Mesenchymal stem cell (in vitro differentiated cells and primary cell): ENCODE results near the gene ZMYM2.

ENCODE experiments used
- DNase-seq: peaks from one replicate; pipeline ENCODE4 v3.0.0-alpha.2; 2013
- H2AFZ ChIP-seq: one replicate; pipeline ENCODE4 v1.6.1; 2013; ENCODE audit warnings: low read depth, mild to moderate bottlenecking, control low read depth, inconsistent platforms, low read length, moderate library complexity
- H2AK5ac ChIP-seq: 2 replicates; pipeline ENCODE4 v1.6.1; 2013; ENCODE audit warnings: low read length, moderate library complexity, mild to moderate bottlenecking, inconsistent platforms; ENCODE audit not compliant: severe bottlenecking
- H2BK120ac ChIP-seq: one replicate; pipeline ENCODE4 v1.6.1; 2013; ENCODE audit warnings: low read depth, mild to moderate bottlenecking, inconsistent platforms, low read length, moderate library complexity
- H2BK12ac ChIP-seq, 2 experiments: one replicate each; pipeline ENCODE4 v1.6.1; 2013; ENCODE audit warnings: inconsistent platforms in 2 of 2, low read length in 2 of 2, mild to moderate bottlenecking in 2 of 2, moderate library complexity in 2 of 2, control low read depth in 1 of 2
- H2BK15ac ChIP-seq: one replicate; pipeline ENCODE4 v1.6.1; 2013; ENCODE audit warnings: mild to moderate bottlenecking, low read depth, inconsistent platforms; ENCODE audit not compliant: poor library complexity, severe bottlenecking
- H2BK5ac ChIP-seq: 2 replicates; pipeline ENCODE4 v1.6.1; 2013; ENCODE audit warnings: low read depth, mild to moderate bottlenecking, low read length, control low read depth, inconsistent platforms; ENCODE audit not compliant: poor library complexity, severe bottlenecking
- H3K14ac ChIP-seq, 2 experiments: one replicate each; pipeline ENCODE4 v1.6.1; 2013; ENCODE audit warnings: inconsistent platforms in 2 of 2, low read length in 2 of 2, control low read depth in 1 of 2, mild to moderate bottlenecking in 1 of 2, moderate library complexity in 1 of 2
- H3K18ac ChIP-seq, 2 experiments: one replicate each; pipeline ENCODE4 v1.6.1; 2013; ENCODE audit warnings: inconsistent platforms in 2 of 2, low read length in 2 of 2, control low read depth in 1 of 2, low read depth in 1 of 2, mild to moderate bottlenecking in 1 of 2
- H3K23ac ChIP-seq, 2 experiments: one replicate each; pipeline ENCODE4 v1.6.1; 2013; ENCODE audit warnings: inconsistent platforms in 2 of 2, low read length in 2 of 2, mild to moderate bottlenecking in 2 of 2, moderate library complexity in 2 of 2, control low read depth in 1 of 2
- H3K27ac ChIP-seq: 2 replicates; pipeline ENCODE4 v1.5.1; 2013; ENCODE audit warnings: mild to moderate bottlenecking, moderate library complexity, low read length, control low read depth, inconsistent platforms; ENCODE audit not compliant: poor library complexity, severe bottlenecking
- H3K27me3 ChIP-seq, 2 experiments: 2 replicates each; pipeline versions ENCODE4 v1.6.1 to v1.7.0; 2013; ENCODE audit warnings: low read length in 2 of 2, mild to moderate bottlenecking in 2 of 2, moderate library complexity in 2 of 2, control low read depth in 1 of 2, inconsistent platforms in 1 of 2; ENCODE audit not compliant: control insufficient read depth in 1 of 2, insufficient read depth in 1 of 2
- H3K36me3 ChIP-seq, 2 experiments: 2 replicates each; pipeline versions ENCODE4 v1.6.1 to v1.7.0; 2013; ENCODE audit warnings: low read length in 2 of 2, control low read depth in 1 of 2, inconsistent platforms in 1 of 2, low read depth in 1 of 2, mild to moderate bottlenecking in 1 of 2; ENCODE audit not compliant: insufficient read depth in 2 of 2, control insufficient read depth in 1 of 2
- H3K4ac ChIP-seq, 2 experiments: one replicate each; pipeline ENCODE4 v1.6.1; 2013; ENCODE audit warnings: inconsistent platforms in 2 of 2, low read length in 2 of 2, mild to moderate bottlenecking in 2 of 2, moderate library complexity in 2 of 2, control low read depth in 1 of 2, low read depth in 1 of 2
- H3K4me1 ChIP-seq: 2 replicates; pipeline ENCODE4 v1.6.1; 2013; ENCODE audit warnings: low read depth, low read length, control low read depth; ENCODE audit not compliant: control insufficient read depth, insufficient read depth
- H3K4me2 ChIP-seq: 2 replicates; pipeline ENCODE4 v1.6.1; 2013; ENCODE audit warnings: low read length, mild to moderate bottlenecking, inconsistent platforms; ENCODE audit not compliant: poor library complexity, severe bottlenecking
- H3K4me3 ChIP-seq, 2 experiments: 2 replicates each; pipeline versions ENCODE4 v1.5.1 to v1.7.0; 2013; ENCODE audit warnings: low read length in 2 of 2, mild to moderate bottlenecking in 2 of 2, control low read depth in 1 of 2, low read depth in 1 of 2; ENCODE audit not compliant: insufficient read depth in 1 of 2
- H3K79me1 ChIP-seq: replicated peaks from 2 replicates; pipeline ENCODE4 v1.6.1; 2013; ENCODE audit warnings: mild to moderate bottlenecking, control low read depth, low read length, inconsistent platforms; ENCODE audit not compliant: poor library complexity, severe bottlenecking
- H3K9ac ChIP-seq: 2 replicates; pipeline ENCODE4 v1.7.0; 2013; ENCODE audit warnings: mild to moderate bottlenecking, low read length, moderate library complexity
- H3K9me3 ChIP-seq: 2 replicates; pipeline ENCODE4 v1.7.0; 2013; ENCODE audit warnings: mild to moderate bottlenecking, low read length; ENCODE audit not compliant: control insufficient read depth
- H4K8ac ChIP-seq: one replicate; pipeline ENCODE4 v1.6.1; 2013; ENCODE audit warnings: inconsistent platforms, mild to moderate bottlenecking, low read length, moderate library complexity
- H4K91ac ChIP-seq: one replicate; pipeline ENCODE4 v1.6.1; 2013; ENCODE audit warnings: mild to moderate bottlenecking, low read length, inconsistent platforms
- WGBS: methylation state at CpG from one replicate; pipeline ENCODE4 v1.1.7; 2013; ENCODE audit warnings: mixed read lengths; 5-methylcytosine and 5-hydroxymethylcytosine counted together

The ZMYM2 gene

GRCh38 chr13:20127562-20128458 lies 169.3 kb downstream of the ZMYM2 start:
- peak overlapping the region in 1 of 2 experiments; percentile 78 for H3K14ac ChIP-seq
- H3K4me3 ChIP-seq, result peak overlapping the region; percentile 70 to 75
- peak overlapping the region; percentile 84 for H2BK120ac ChIP-seq
- H3K23ac ChIP-seq, result peak overlapping the region in 1 of 2 experiments; percentile 57
- peak; percentile 72 for DNase-seq
- peak overlapping the region; percentile 99 for H3K4me2 ChIP-seq
- H3K27me3 ChIP-seq, result peaks cover 15 to 34% of the 10 kb centered on the region in 2 experiments
- peaks cover 15% of the 10 kb centered on the region for H3K4me1 ChIP-seq
- H4K91ac ChIP-seq, result peak overlapping the region; percentile 91
- peak overlapping the region; percentile 92 to 99 for H3K18ac ChIP-seq
- H4K8ac ChIP-seq, result peak overlapping the region; percentile 99
- H2AFZ ChIP-seq, result peak overlapping the region; percentile 93
- 2% methylated on average over 58 of the region's 82 CpGs for WGBS
- no peak overlapping the region for H2AK5ac ChIP-seq
- no peak overlapping the region for H3K27ac ChIP-seq
- H3K9me3 ChIP-seq, result no peaks in the 10 kb centered on the region
- H2BK12ac ChIP-seq, result peak overlapping the region in 1 of 2 experiments; percentile 82
- H3K9ac ChIP-seq, result peak overlapping the region; percentile 91
- H2BK5ac ChIP-seq, result no peak overlapping the region
- H3K4ac ChIP-seq, result peak overlapping the region; percentile 68 to 91
- peak overlapping the region; percentile 60 for H2BK15ac ChIP-seq
- H3K36me3 ChIP-seq, result no peaks in the 10 kb centered on the region
- no peaks in the 10 kb centered on the region for H3K79me1 ChIP-seq

GRCh38 chr13:20128459-20128931 lies 170.0 kb downstream of the ZMYM2 start:
- DNase-seq, result no peak
- Histone ChIP-seq H2AFZ (peak overlapping the region; percentile 93), H4K8ac (peak overlapping the region; percentile 99), H3K4me1 (peaks cover 15% of the 10 kb centered on the region), H3K9me3 (no peaks in the 10 kb centered on the region), H3K14ac (no peak overlapping the region), H4K91ac (no peak overlapping the region), H2BK120ac (peak overlapping the region; percentile 84), H3K4me3 (peak overlapping the region; percentile 70 to 75), H3K27me3 (peaks cover 15 to 41% of the 10 kb centered on the region in 2 experiments), H3K9ac (peak overlapping the region; percentile 91), H3K4me2 (peak overlapping the region; percentile 99), H3K36me3 (no peaks in the 10 kb centered on the region), H2AK5ac (no peak overlapping the region), H2BK12ac (peak overlapping the region in 1 of 2 experiments; percentile 19), H3K18ac (peak overlapping the region; percentile 92 to 99), H2BK5ac (no peak overlapping the region), H3K27ac (no peak overlapping the region), H3K79me1 (no peaks in the 10 kb centered on the region), H3K4ac (peak overlapping the region; percentile 63 to 64), H2BK15ac (no peak overlapping the region), H3K23ac (no peak overlapping the region)
- 8% methylated on average over 15 of the region's 28 CpGs for WGBS

GRCh38 chr13:20129076-20129475 lies 170.5 kb downstream of the ZMYM2 start:
- H3K4me1 ChIP-seq, result peaks cover 15% of the 10 kb centered on the region
- DNase-seq, result no peak
- H3K4me2 ChIP-seq, result no peak overlapping the region
- no peaks in the 10 kb centered on the region for H3K9me3 ChIP-seq
- no peak overlapping the region for H3K18ac ChIP-seq
- H2BK120ac ChIP-seq, result no peak overlapping the region
- H4K8ac ChIP-seq, result no peak overlapping the region
- H2BK15ac ChIP-seq, result no peak overlapping the region
- H3K27me3 ChIP-seq, result peaks cover 15 to 43% of the 10 kb centered on the region in 2 experiments
- H4K91ac ChIP-seq, result no peak overlapping the region
- no peak overlapping the region for H2AFZ ChIP-seq
- H3K9ac ChIP-seq, result no peak overlapping the region
- 87% methylated on average over 17 of the region's 18 CpGs for WGBS
- H3K14ac ChIP-seq, result no peak overlapping the region
- H2BK5ac ChIP-seq, result no peak overlapping the region
- no peak overlapping the region for H3K4me3 ChIP-seq
- no peak overlapping the region for H2AK5ac ChIP-seq
- no peak overlapping the region for H3K4ac ChIP-seq
- H3K79me1 ChIP-seq, result no peaks in the 10 kb centered on the region
- no peak overlapping the region for H2BK12ac ChIP-seq
- no peaks in the 10 kb centered on the region for H3K36me3 ChIP-seq
- no peak overlapping the region for H3K27ac ChIP-seq
- H3K23ac ChIP-seq, result no peak overlapping the region

GRCh38 chr13:20130012-20130411 lies 171.5 kb downstream of the ZMYM2 start:
- DNase-seq, result no peak
- Histone ChIP-seq H3K27me3 (peaks cover 15 to 47% of the 10 kb centered on the region in 2 experiments), H3K4me3 (no peak overlapping the region), H2AK5ac (no peak overlapping the region), H2BK12ac (no peak overlapping the region), H3K23ac (no peak overlapping the region), H4K91ac (no peak overlapping the region), H3K4me1 (peaks cover 15% of the 10 kb centered on the region), H3K9me3 (no peaks in the 10 kb centered on the region), H3K14ac (no peak overlapping the region), H3K4ac (no peak overlapping the region), H3K18ac (no peak overlapping the region), H3K4me2 (no peak overlapping the region), H2AFZ (no peak overlapping the region), H3K27ac (no peak overlapping the region), H2BK120ac (no peak overlapping the region), H4K8ac (no peak overlapping the region), H3K79me1 (no peaks in the 10 kb centered on the region), H2BK15ac (no peak overlapping the region), H3K36me3 (no peaks in the 10 kb centered on the region), H3K9ac (no peak overlapping the region), H2BK5ac (no peak overlapping the region)
- whole genome bisulfite sequencing, result 90% methylated on average over 2 of the region's 2 CpGs
